K562 (cell line): ENCODE measurements around the gene ROPN1L. TPM values are rescaled to one million over a fixed set of nuclear protein-coding genes. Genes with fewer than 3 reads are reported as not detected.

Source experiments
- ADNP ChIP-seq: fragments of 200-800 bp; sonication (Bioruptor generic); IDR thresholded peaks from 2 replicates; pipeline ENCODE4 v1.6.1; 2016; ENCODE audit warnings: missing genetic modification characterization, missing compliant biosample characterization
- CBX1 ChIP-seq: sonication (generic); IDR thresholded peaks from 2 replicates; pipeline ENCODE4 v1.6.1; 2016; ENCODE audit warnings: antibody characterized with exemption, low read depth, mild to moderate bottlenecking
- CBX5 ChIP-seq: IDR thresholded peaks from 2 replicates; pipeline ENCODE4 v1.6.1; 2014; ENCODE audit warnings: low read depth, borderline replicate concordance
- E2F3 ChIP-seq: fragments of 250-450 bp; sonication (Bioruptor Pico); IDR thresholded peaks from 2 replicates; pipeline ENCODE4 v1.4.0; 2020; ENCODE audit warnings: mild to moderate bottlenecking
- FOXK2 ChIP-seq, 2 experiments: fragments of 450-650 bp; IDR thresholded peaks in 1 of 2; conservative IDR thresholded peaks in 1 of 2; 2 replicates each; pipeline ENCODE4 v1.6.1; 2016; ENCODE audit warnings: low read depth in 2 of 2, mild to moderate bottlenecking in 1 of 2
- MCM7 ChIP-seq, 2 experiments: fragments of 450-650 bp; IDR thresholded peaks; 2 replicates each; pipeline ENCODE4 v1.6.1; 2016 to 2018
- PRDM10 ChIP-seq: fragments of 450-650 bp; IDR thresholded peaks from 2 replicates; pipeline ENCODE4 v1.6.1; 2018; ENCODE audit not compliant: partially characterized antibody
- SLC30A9 ChIP-seq: fragments of 250-450 bp; sonication (Bioruptor Pico); IDR thresholded peaks from 2 replicates; pipeline ENCODE4 v1.8.0; 2022; ENCODE audit warnings: mild to moderate bottlenecking, moderate library complexity
- SOX6 ChIP-seq: fragments of 450-650 bp; IDR thresholded peaks from 2 replicates; pipeline ENCODE4 v1.6.1; 2014; ENCODE audit warnings: mild to moderate bottlenecking
- STAT5A ChIP-seq: IDR thresholded peaks from 2 replicates; pipeline ENCODE4 v1.6.1; 2012; ENCODE audit warnings: low read length, inconsistent platforms, borderline replicate concordance
- THRA ChIP-seq: fragments of 450-650 bp; IDR thresholded peaks from 2 replicates; pipeline ENCODE4 v1.6.1; 2017; ENCODE audit warnings: mild to moderate bottlenecking, moderate library complexity
- ZBTB7A ChIP-seq: IDR thresholded peaks from 2 replicates; pipeline ENCODE4 v1.6.1; 2011; ENCODE audit warnings: low read depth, mild to moderate bottlenecking, low read length, moderate library complexity, borderline replicate concordance; ENCODE audit not compliant: control insufficient read depth
- ZFPM2 ChIP-seq: fragments of 250-450 bp; sonication (Bioruptor Pico); IDR thresholded peaks from 2 replicates; pipeline ENCODE4 v1.5.1; 2022; ENCODE audit warnings: mild to moderate bottlenecking
- ZKSCAN3 ChIP-seq: fragments of 250-450 bp; sonication (Bioruptor Pico); IDR thresholded peaks from 2 replicates; pipeline ENCODE4 v1.4.0; 2020
- ZNF197 ChIP-seq: fragments of 200-800 bp; sonication (Bioruptor generic); IDR thresholded peaks from 2 replicates; pipeline ENCODE4 v1.6.1; 2016; ENCODE audit warnings: low read depth, missing genetic modification characterization, missing compliant biosample characterization
- ZNF407 ChIP-seq: fragments of 450-650 bp; IDR thresholded peaks from 2 replicates; pipeline ENCODE4 v1.6.1; 2016; ENCODE audit warnings: low read depth
- polyA plus RNA-seq, 8 experiments: library from polyadenylated mRNA; depleted of rRNA in 4 of 8; stranded (reverse) in 5 of 8; unstranded in 3 of 8; fragments of >200 nt; fragmentation: Nextera tagmentation in 2 of 8; fragmentation: Illumina TruSeq in 1 of 8; extraction: Ambion mirVana in 2 of 8; extraction: Trizol in 1 of 8; gene quantifications; 2 replicates each; pipeline versions ENCODE4 v1.2.1 to v1.2.3, GENCODE V29; 2011 to 2014; ENCODE audit warnings: inconsistent platforms in 1 of 8, missing spikeins in 1 of 8
- total RNA-seq, 7 experiments: library from RNA; depleted of rRNA in 6 of 7; stranded (reverse); fragments of >200 nt in 6 of 7; fragmentation: Illumina TruSeq in 2 of 7; extraction: Trizol in 2 of 7; gene quantifications; 2 replicates each; pipeline versions ENCODE4 v1.2.1 to v1.2.3, GENCODE V29; 2011 to 2021; ENCODE audit warnings: low replicate concordance in 1 of 7

The ROPN1L gene
- total and polyA plus RNA-seq, 9 of the 15 experiments (the other 6 are each of a cell fraction or from before 2014, with no cell fraction given), result 0.04 to 0.85 (median 0.24) TPM; not detected in 3

- no peak for TF ChIP-seq ZNF407
- peak; percentile 77; the same call in 1 of the 2 replicates for TF ChIP-seq SOX6
- TF ChIP-seq ZBTB7A, result no peak
- no peak for TF ChIP-seq CBX5
- no peak for TF ChIP-seq MCM7 (IDR thresholded peaks at IDR 0.05)
- TF ChIP-seq CBX1, result peak; percentile 80; the same call in 1 of the 2 replicates
- TF ChIP-seq PRDM10, result no peak
- peak; percentile 17 to 55; a peak in 2 of 4 replicates for TF ChIP-seq FOXK2 (conservative IDR thresholded peaks at IDR 0.05 in 1 of 2, IDR thresholded peaks at IDR 0.05 in 1 of 2; ENCODE audit: low read depth in 2 of 2)
- TF ChIP-seq STAT5A, result peak; percentile 42; the same call in 1 of the 2 replicates
- peak; percentile 83 for TF ChIP-seq ZNF197 (CRISPR knock-in tag)
- TF ChIP-seq ZFPM2 (CRISPR knock-in tag), result 0 out of 2 replicates have a peak, but pooled peaks have one; percentile 57
- no peak for TF ChIP-seq THRA
- no peak for TF ChIP-seq SLC30A9 (CRISPR knock-in tag)
- no peak for TF ChIP-seq E2F3 (CRISPR knock-in tag)
- TF ChIP-seq ZKSCAN3 (CRISPR knock-in tag), result no peak
- no peak for TF ChIP-seq ADNP (tag)
Observed at GRCh38 chr5:10485142-10485795, 43.6 kb downstream of the ROPN1L start (continued).
